ENCODE results near the gene COL12A1. TPM values are rescaled to one million over a fixed set of nuclear protein-coding genes. Genes with fewer than 3 reads are reported as not detected.

The COL12A1 gene
- 10 to 100 TPM in 2 of 4 donors, 1 to 10 TPM in 1, under 1 TPM in 1; 0.67 to 32.3 (median 7.1) TPM for polyA plus RNA-seq
- long read RNA-seq, donor 1, partial matches to known transcripts: 28 of 28 reads
- long read RNA-seq, donor 1, other reads (novel, unspliced or antisense): 0 of 28 reads
- long read RNA-seq, donor 2: 0 reads
- long read RNA-seq, donor 3, partial matches to known transcripts: 5 of 5 reads
- long read RNA-seq, donor 3, other reads (novel, unspliced or antisense): 0 of 5 reads
- long read RNA-seq, donor 4: 0 reads
- long read RNA-seq, donor 5: 0 reads
- long read RNA-seq, donor 6, partial matches to known transcripts: 0 of 1 reads
- long read RNA-seq, donor 6, other reads (novel, unspliced or antisense): 0 of 1 reads
- long read RNA-seq, donor 7, partial matches to known transcripts: 12 of 12 reads
- long read RNA-seq, donor 7, other reads (novel, unspliced or antisense): 0 of 12 reads
- long read RNA-seq, donor 8: 0 reads
- long read RNA-seq, donor 9, partial matches to known transcripts: 12 of 12 reads
- long read RNA-seq, donor 9, other reads (novel, unspliced or antisense): 0 of 12 reads
- long read RNA-seq, donor 10, full-length matches to known transcripts: 2 of 2 reads
- long read RNA-seq, donor 10, partial matches to known transcripts: 0 of 2 reads
- long read RNA-seq, donor 10, other reads (novel, unspliced or antisense): 0 of 2 reads

DNA sequence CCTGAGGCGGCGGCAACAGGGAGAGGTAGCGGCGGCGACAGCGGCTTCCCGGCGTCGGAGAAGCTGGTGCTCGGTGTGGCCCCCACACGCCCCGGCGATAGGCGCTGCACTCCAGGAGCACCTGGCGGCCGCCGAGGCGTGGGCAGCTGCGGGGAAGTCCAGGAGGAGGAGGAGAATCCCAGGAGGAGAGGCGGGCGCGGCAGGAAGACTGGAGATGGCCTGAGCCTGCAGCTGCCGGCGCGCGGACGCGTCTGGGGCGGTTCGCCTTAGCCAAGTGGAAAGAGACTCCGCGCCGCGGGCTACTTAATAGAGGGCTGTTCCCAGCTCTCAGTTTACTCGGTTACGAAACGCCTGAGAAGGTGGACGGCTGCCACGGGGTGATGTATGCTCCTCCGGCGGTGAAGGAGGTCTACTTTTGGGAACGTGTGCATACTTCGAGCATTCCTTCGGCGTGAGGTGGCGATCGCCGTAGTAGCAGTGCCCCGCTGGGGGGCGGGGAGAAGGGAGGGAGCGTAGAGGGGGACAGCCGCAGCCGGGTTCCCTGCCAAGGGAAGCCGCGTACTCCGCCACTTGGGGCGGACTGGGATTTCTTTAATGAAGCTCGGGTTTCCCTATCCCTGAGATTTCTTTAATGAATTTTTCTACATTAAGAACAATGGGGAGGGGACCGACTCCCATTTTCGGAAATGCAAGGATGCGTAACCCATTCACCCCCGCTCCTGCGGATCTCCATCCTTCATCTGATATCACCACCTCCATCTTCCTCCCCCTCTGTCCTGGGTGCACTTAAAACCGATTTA, at the start of gene COL12A1:
COL12A1 (minus strand) TSS at position 278 of the 800 bp plus-strand sequence. CDS start 3,261 bp downstream, outside the sequence.
- Histone ChIP-seq H3K27ac (ENCODE audit: low read depth in 1 of 3, low read length in 2 of 3) (peak within 1 kb of the TSS; percentile 17 to 88 (median 82)), H3K36me3 (ENCODE audit: control insufficient read depth in 3 of 3, insufficient read depth in 2 of 3, low read depth in 1 of 3, low read length in 3 of 3) (peaks cover 0 to 6% (median 0%) of the 10 kb centered on the region in 3 donors), H3K4me1 (ENCODE audit: control insufficient read depth in 3 of 3, insufficient read depth in 2 of 3, low read depth in 1 of 3, low read length in 2 of 3) (peaks cover 0 to 35% (median 2%) of the 10 kb centered on the region in 3 donors), H3K27me3 (ENCODE audit: control insufficient read depth in 3 of 3, insufficient read depth in 3 of 3, low read length in 3 of 3) (peaks cover 4 to 68% (median 12%) of the 10 kb centered on the region in 3 donors), H3K9me3 (ENCODE audit: control insufficient read depth in 2 of 2, insufficient read depth in 1 of 2, low read depth in 1 of 2, low read length in 1 of 2) (no peaks in the 10 kb centered on the region), H3K4me3 (ENCODE audit: low read depth in 1 of 3, low read length in 3 of 3) (peak within 1 kb of the TSS; percentile 5 to 62 (median 29))
- FAIRE-seq (no peak), DNase-seq (peak in 1 of 2 donors; percentile 75)
- WGBS, 3 donors: 1 to 3% (median 1%) methylated on average over 62 to 64 of the region's 64 CpGs

GRCh38 chr6:75250552-75250951, 44.7 kb upstream of the COL12A1 start:
- WGBS, 3 donors: 55 to 68% (median 64%) methylated on average over 2 of the region's 2 CpGs
- Histone ChIP-seq H3K9me3 (ENCODE audit: control insufficient read depth in 2 of 2, insufficient read depth in 1 of 2, low read depth in 1 of 2, low read length in 1 of 2) (no peaks in the 10 kb centered on the region), H3K4me3 (ENCODE audit: low read depth in 1 of 3, low read length in 3 of 3) (no peak overlapping the region), H3K36me3 (ENCODE audit: control insufficient read depth in 3 of 3, insufficient read depth in 2 of 3, low read depth in 1 of 3, low read length in 3 of 3) (peaks cover 2 to 5% (median 4%) of the 10 kb centered on the region in 3 donors), H3K27me3 (ENCODE audit: control insufficient read depth in 3 of 3, insufficient read depth in 3 of 3, low read length in 3 of 3) (no peaks in the 10 kb centered on the region), H3K4me1 (ENCODE audit: control insufficient read depth in 3 of 3, insufficient read depth in 2 of 3, low read depth in 1 of 3, low read length in 2 of 3) (no peaks in the 10 kb centered on the region), H3K27ac (ENCODE audit: low read depth in 1 of 3, low read length in 2 of 3) (no peak overlapping the region)
- FAIRE-seq: no peak
- no peak for DNase-seq

- Histone ChIP-seq H3K36me3 (ENCODE audit: control insufficient read depth in 3 of 3, insufficient read depth in 2 of 3, low read depth in 1 of 3, low read length in 3 of 3) (peaks cover 2 to 4% (median 2%) of the 10 kb centered on the region in 3 donors), H3K4me1 (ENCODE audit: control insufficient read depth in 3 of 3, insufficient read depth in 2 of 3, low read depth in 1 of 3, low read length in 2 of 3) (peaks cover 0 to under 1% (median 0%) of the 10 kb centered on the region in 3 donors), H3K9me3 (ENCODE audit: control insufficient read depth in 2 of 2, insufficient read depth in 1 of 2, low read depth in 1 of 2, low read length in 1 of 2) (no peaks in the 10 kb centered on the region), H3K4me3 (ENCODE audit: low read depth in 1 of 3, low read length in 3 of 3) (no peak overlapping the region), H3K27ac (ENCODE audit: low read depth in 1 of 3, low read length in 2 of 3) (no peak overlapping the region), H3K27me3 (ENCODE audit: control insufficient read depth in 3 of 3, insufficient read depth in 3 of 3, low read length in 3 of 3) (no peaks in the 10 kb centered on the region)
- no peak for FAIRE-seq
- no peak for DNase-seq
Measured at GRCh38 chr6:75249837-75250236, 44.0 kb upstream of the COL12A1 start.

- WGBS, 3 donors: 40 to 61% (median 51%) methylated on average over 2 of the region's 2 CpGs
- H3K4me3 ChIP-seq (ENCODE audit: low read depth in 1 of 3, low read length in 3 of 3): no peak overlapping the region
- DNase-seq: no peak
- H3K36me3 ChIP-seq (ENCODE audit: control insufficient read depth in 3 of 3, insufficient read depth in 2 of 3, low read depth in 1 of 3, low read length in 3 of 3): peaks cover 0 to 2% (median 0%) of the 10 kb centered on the region in 3 donors
- no peak for FAIRE-seq
- no peaks in the 10 kb centered on the region for H3K9me3 ChIP-seq (ENCODE audit: control insufficient read depth in 2 of 2, insufficient read depth in 1 of 2, low read depth in 1 of 2, low read length in 1 of 2)
- no peak overlapping the region for H3K27ac ChIP-seq (ENCODE audit: low read depth in 1 of 3, low read length in 2 of 3)
- no peaks in the 10 kb centered on the region for H3K27me3 ChIP-seq (ENCODE audit: control insufficient read depth in 3 of 3, insufficient read depth in 3 of 3, low read length in 3 of 3)
- peaks cover 0 to 3% (median 2%) of the 10 kb centered on the region in 3 donors for H3K4me1 ChIP-seq (ENCODE audit: control insufficient read depth in 3 of 3, insufficient read depth in 2 of 3, low read depth in 1 of 3, low read length in 2 of 3)
Measured at GRCh38 chr6:75246386-75246785, 40.5 kb upstream of the COL12A1 start.

GRCh38 chr6:75244063-75244584, 38.3 kb upstream of the COL12A1 start:
- no peak for FAIRE-seq

GRCh38 chr6:75243333-75244062, 37.6 kb upstream of the COL12A1 start, which contains the start of gene COX7A2:
Gene COX7A2 (minus strand): TSS chr6:75243801. CDS start chr6:75243734, 67 bp downstream.
- WGBS, 3 donors: 0 to 1% (median 0%) methylated on average over 36 of the region's 36 CpGs
- Histone ChIP-seq H3K4me3 (ENCODE audit: low read depth in 1 of 3, low read length in 3 of 3) (peak within 1 kb of the TSS; percentile 65 to 87 (median 80)), H3K36me3 (ENCODE audit: control insufficient read depth in 3 of 3, insufficient read depth in 2 of 3, low read depth in 1 of 3, low read length in 3 of 3) (peaks cover 3 to 11% (median 4%) of the 10 kb centered on the region in 3 donors), H3K27ac (ENCODE audit: low read depth in 1 of 3, low read length in 2 of 3) (peak within 1 kb of the TSS; percentile 92 to 98 (median 92)), H3K9me3 (ENCODE audit: control insufficient read depth in 2 of 2, insufficient read depth in 1 of 2, low read depth in 1 of 2, low read length in 1 of 2) (no peaks in the 10 kb centered on the region), H3K4me1 (ENCODE audit: control insufficient read depth in 3 of 3, insufficient read depth in 2 of 3, low read depth in 1 of 3, low read length in 2 of 3) (peaks cover 0 to 3% (median 2%) of the 10 kb centered on the region in 3 donors), H3K27me3 (ENCODE audit: control insufficient read depth in 3 of 3, insufficient read depth in 3 of 3, low read length in 3 of 3) (no peaks in the 10 kb centered on the region)
- DNase-seq (peak; percentile 96 to 98), FAIRE-seq (peak; percentile 30)

More at GRCh38 chr6:75244063-75244584, 38.3 kb upstream of the COL12A1 start:
- Histone ChIP-seq H3K27me3 (ENCODE audit: control insufficient read depth in 3 of 3, insufficient read depth in 3 of 3, low read length in 3 of 3) (no peaks in the 10 kb centered on the region), H3K4me3 (ENCODE audit: low read depth in 1 of 3, low read length in 3 of 3) (peak overlapping the region; percentile 51 to 87 (median 80)), H3K36me3 (ENCODE audit: control insufficient read depth in 3 of 3, insufficient read depth in 2 of 3, low read depth in 1 of 3, low read length in 3 of 3) (peaks cover 0 to 5% (median 1%) of the 10 kb centered on the region in 3 donors), H3K4me1 (ENCODE audit: control insufficient read depth in 3 of 3, insufficient read depth in 2 of 3, low read depth in 1 of 3, low read length in 2 of 3) (peaks cover 0 to 3% (median 2%) of the 10 kb centered on the region in 3 donors), H3K27ac (ENCODE audit: low read depth in 1 of 3, low read length in 2 of 3) (peak overlapping the region; percentile 92 to 98 (median 92)), H3K9me3 (ENCODE audit: control insufficient read depth in 2 of 2, insufficient read depth in 1 of 2, low read depth in 1 of 2, low read length in 1 of 2) (no peaks in the 10 kb centered on the region)
- no peak for DNase-seq
- WGBS, 3 donors: 17 to 19% (median 18%) methylated on average over 15 of the region's 15 CpGs

DNA sequence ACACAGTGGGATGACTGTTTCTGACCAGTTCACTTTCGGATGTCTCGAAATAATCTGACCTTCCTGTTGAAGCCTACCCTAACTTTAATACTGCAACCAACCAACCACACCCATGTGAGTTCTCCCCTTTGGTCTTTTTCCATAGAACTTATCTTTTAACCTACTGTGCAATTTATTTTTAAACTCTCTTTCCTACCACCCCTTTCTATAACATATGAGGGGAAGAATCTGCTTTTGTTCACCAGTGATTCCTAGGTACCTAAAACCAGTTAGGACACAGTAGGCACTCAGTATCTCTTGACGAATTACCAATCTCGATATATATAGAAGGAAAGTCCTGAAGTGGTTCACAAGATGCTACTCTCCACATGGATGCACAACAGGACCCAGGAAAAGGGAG, 30.8 kb upstream of the COL12A1 start:
- Histone ChIP-seq H3K4me1 (ENCODE audit: control insufficient read depth in 3 of 3, insufficient read depth in 2 of 3, low read depth in 1 of 3, low read length in 2 of 3) (no peaks in the 10 kb centered on the region), H3K27me3 (ENCODE audit: control insufficient read depth in 3 of 3, insufficient read depth in 3 of 3, low read length in 3 of 3) (no peaks in the 10 kb centered on the region), H3K27ac (ENCODE audit: low read depth in 1 of 3, low read length in 2 of 3) (no peak overlapping the region), H3K36me3 (ENCODE audit: control insufficient read depth in 3 of 3, insufficient read depth in 2 of 3, low read depth in 1 of 3, low read length in 3 of 3) (peaks cover 7 to 15% (median 11%) of the 10 kb centered on the region in 3 donors), H3K4me3 (ENCODE audit: low read depth in 1 of 3, low read length in 3 of 3) (no peak overlapping the region), H3K9me3 (ENCODE audit: control insufficient read depth in 2 of 2, insufficient read depth in 1 of 2, low read depth in 1 of 2, low read length in 1 of 2) (no peaks in the 10 kb centered on the region)
- no peak for FAIRE-seq
- no peak for DNase-seq
- WGBS, 3 donors: 92 to 95% (median 93%) methylated on average over 4 of the region's 4 CpGs
